Endometrial microvascular endothelial cells (primary cell): ENCODE measurements around the gene PPID. TPM values are rescaled to one million over a fixed set of nuclear protein-coding genes. Genes with fewer than 3 reads are reported as not detected.
"Not testable (repeated sequence)": the region's sequence is repeated elsewhere in the genome, so short reads cannot be mapped to it uniquely, and the experiment has no call there.

ENCODE experiments used
- in situ Hi-C: cut with HindIII; loops from 2 replicates; pipeline ENCODE4 v1.10.0; 2017; ENCODE audit warnings: low sequenced_read_pairs, low pct_unique_long_range_greater_than_20kb; ENCODE audit errors: inconsistent ontology term
- total RNA-seq: library from RNA; depleted of rRNA; stranded (reverse); fragments of >200 nt; gene quantifications from one replicate; pipeline ENCODE4 v1.2.3, GENCODE V29; 2015; ENCODE audit errors: inconsistent ontology term

PPID gene
- total RNA-seq, 1 donor from 2014 or later = 37.0 TPM

DNA sequence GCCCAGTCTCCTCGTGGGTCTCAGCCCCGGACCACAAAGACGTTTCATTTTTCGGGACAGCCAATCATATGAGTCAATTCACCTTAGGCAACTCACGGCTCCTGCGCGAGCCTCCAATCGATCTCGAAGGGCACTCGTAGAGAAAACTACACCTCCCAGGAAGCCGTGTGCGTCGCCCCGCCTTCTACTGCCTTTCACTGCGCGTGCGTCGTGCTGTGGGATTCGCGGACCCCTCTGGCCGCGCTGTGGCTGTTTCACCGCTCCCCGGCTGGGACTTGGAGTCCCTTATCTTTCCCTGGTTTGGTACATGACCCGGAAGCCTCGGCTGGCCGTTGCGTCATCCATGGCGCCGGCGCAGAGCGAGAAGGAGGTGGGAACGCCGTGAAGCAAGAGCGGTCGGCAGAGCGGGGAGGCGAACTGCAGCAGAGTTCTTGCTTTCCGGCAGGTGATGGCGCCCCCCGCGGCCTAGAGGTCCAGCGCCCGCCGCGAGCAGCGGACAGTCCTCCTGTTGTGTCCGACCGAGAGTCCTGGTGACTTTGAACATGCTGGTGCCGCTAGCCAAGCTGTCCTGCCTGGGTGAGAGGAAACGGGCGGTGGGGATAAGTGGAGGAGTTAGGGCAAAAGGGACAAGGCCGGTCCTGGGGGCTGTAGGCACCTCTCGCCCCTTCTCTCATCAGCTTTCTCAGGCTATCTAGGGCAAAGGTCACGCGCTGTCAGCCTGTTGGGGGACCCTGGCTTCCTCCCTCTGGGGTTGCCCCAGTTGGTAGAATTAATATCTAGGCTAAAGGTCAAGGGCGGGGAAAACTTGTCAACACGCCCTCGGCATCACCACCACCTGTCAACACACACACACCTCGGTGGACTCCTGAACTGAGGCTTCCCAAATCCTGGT, 51.0 kb downstream of the PPID start, which contains the start of gene ETFDH:
ETFDH (plus strand) TSS at position 382 of the 892 bp plus-strand sequence; CDS start at position 543, 161 bp downstream.
- in situ Hi-C loops = no loop called here

DNA sequence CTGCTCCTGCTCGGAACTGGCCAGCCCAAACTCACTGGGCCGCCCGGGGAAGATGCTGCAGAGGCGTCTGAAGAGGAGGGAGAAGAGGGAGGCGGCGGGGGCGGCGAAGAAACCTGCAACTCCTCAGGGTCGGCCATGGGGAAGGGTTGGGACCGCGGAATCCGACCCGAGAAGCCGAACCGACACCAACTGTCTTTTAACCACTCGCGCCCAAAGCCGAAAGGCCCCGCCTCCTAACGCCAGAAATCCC, 51.6 kb downstream of the PPID start, which contains the start of gene C4orf46:
C4orf46 (minus strand) TSS at position 223 of the 250 bp plus-strand sequence; CDS start at position 137, 86 bp downstream.
- in situ Hi-C loops = no loop called here

DNA sequence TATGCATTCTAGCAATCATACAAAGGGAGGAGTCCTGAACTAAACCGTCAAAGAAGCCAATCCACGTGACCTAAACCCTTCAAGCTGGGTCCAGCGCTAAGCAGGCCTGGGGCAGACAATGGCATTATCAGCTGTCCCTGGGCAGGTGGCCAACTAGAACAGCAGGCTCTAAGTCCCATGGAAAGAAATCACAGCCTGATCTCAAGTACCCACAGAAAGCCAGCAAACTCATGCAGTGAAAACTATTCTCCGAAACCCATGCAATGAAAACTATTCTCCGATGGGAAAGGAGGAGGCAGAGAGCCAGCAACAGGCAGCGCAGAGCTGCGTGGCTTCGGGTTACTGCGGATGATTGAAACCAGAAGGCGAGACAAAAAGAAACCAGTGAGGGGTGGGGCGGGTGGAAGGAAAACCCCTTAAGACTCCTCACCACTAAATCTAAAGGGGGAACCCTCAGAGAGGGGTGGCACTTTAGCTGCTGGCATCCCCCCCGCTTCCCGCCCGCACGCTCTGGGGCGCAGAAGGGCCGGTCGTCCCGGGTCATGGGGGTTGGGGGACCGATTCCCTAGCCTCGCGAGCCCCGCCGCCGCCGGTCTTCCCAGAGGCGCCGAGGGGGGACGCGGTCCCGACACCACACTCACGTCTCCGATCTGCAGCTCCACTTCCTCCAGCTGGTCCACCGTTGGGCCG, 52.1 kb downstream of the PPID start:
- in situ Hi-C loops = no loop called here

DNA sequence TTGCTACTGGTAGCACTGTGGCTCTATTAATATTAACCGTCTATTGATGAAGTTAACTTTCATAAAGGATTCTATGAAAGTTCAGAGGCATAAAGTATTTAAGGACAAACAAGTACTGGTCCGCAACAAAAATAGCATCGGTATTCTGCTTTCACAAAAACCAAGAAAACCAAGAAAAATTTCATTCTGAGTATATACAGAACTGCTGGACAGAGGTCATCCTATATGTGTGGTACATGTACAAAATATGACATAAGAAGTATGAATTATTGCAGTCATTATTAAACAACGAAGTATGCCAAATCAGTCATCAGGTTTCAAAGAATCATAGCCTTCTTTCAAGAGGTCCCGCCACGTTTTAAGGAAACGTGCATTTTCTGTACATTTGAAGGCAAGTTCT, 53.9 kb downstream of the PPID start:
- in situ Hi-C loops = no loop called here

DNA sequence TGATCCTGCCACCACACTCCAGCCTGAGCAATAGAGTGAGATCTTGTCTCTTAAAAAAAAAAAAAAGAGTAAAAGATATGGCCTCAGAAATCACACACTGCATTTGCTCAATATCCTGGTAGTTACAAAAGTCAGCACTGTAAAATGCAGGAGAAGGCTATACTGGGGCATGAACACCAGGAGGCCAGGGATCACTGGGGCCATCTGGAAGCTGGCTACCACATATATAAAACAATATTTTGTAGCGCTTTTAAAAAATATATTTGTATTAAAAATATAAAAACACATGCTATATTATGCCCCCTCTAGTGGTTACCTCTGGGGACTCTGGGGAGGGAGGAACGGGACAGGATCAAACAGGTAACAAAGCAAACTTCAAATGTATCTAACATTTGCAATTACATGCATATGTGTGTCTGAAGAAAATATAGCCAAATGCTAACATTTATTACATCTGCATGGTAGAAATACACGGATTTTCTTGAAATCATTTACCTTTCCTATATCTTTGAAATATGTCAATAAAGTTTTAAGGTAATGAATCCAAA, 55.5 kb downstream of the PPID start:
- in situ Hi-C loops = no loop called here

DNA sequence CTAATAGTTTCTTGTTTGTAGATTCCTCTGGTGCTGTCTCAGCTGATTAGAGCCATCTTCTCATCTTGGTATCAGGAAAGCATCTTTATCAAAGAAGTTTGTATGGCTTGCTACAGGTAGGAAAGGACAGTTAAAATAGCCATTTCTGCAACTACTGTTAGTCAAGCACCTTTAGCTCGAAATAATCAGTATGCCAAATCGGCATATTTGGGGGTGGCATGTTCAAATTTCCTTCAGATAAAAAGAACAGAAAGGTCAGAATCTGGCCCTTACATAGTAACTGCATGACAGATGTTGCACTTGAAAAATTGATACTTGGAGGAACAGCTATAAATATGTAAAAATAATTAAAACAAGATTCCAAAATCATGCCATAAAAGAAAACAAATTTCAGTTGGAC, 56.3 kb downstream of the PPID start:
- in situ Hi-C loops = no loop called here

DNA sequence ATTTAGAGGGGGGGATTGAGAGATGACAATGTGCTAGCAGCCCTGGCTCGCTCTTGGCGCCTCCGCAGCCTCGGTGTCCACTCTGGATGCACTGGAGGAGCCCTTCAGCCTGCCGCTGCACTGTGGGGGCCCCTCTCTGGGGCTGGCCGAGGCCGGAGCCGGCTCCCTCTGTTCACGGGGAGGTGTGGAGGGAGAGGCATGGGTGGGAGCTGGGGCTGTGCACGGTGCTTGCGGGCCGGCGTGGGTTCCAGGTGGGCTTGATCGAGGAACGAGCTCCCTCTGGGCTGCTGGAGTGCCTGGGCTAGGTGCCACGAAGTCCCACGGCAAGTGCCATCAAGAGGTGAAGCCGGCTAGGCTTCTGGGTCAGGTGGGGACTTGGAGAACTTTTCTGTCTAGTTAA, 58.4 kb downstream of the PPID start:
- in situ Hi-C loops = no loop called here

DNA sequence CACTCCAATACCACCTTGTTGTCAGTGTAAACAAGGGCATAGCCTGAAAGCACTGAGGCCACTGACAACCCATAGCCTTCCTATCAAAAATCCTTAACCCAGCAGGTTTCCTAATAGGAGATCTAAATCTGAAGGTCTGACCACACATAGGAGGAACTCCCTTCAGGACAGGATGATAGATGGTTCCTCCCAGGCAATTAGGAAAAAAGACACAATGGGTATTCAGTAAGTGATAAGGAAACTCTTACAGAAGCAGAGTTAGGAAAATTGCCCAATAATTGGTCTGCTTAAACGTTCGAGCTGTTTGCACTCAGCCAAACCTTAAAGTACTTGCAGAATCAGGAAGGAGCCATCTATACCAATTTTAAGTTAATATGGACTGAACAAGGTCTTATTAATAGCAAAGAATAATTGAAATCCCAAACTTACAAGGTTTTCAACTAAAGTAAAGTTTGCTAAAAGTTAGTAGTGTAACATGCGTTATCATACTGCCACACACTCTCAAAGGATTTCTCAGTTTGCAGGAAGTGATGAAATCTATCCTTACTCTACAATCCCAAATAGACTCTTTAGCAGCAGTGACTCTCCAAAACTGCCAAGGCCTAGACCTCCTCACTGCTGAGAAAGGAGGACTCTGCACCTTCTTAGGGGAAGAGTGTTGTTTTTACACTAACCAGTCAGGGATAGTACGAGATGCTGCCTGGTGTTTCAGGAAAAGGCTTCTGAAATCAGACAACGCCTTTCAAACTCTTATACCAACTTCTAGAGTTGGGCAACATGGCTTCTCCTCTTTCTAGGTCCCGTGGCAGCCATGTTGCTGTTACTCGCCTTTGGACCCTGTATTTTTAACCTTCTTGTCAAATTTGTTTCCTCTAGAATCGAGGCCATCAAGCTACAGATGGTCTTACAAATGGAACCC, 59.2 kb downstream of the PPID start:
- in situ Hi-C loops = not testable (repeated sequence)

DNA sequence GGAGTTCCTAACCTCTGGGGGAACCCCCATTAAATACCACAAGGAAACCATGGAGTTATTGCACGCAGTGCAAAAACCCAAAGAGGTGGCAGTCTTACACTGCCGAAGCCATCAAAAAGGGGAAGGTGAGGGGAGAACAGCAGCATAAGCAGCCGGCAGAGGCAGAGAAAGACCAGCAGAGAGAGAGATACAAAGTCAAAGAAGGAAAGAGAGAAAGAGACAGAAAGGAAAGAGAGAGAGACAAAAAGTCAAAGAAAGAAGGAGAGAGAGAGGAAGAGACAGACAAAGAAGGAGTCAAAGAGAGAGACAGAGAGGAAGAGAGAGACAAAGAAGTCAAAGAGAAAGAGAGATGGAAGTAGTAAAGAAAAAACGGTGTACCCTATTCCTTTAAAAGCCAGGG, 59.9 kb downstream of the PPID start:
- in situ Hi-C loops = not testable (repeated sequence)

Other genes with a start within 250 kb of the PPID start
- gene RXFP1, start 201.5 kb downstream of the PPID start, total RNA-seq = 15.2 TPM
- gene C4orf46, start 51.5 kb downstream of the PPID start, total RNA-seq = 25.3 TPM
- 23.0 TPM for gene ETFDH, start 51.1 kb downstream of the PPID start, total RNA-seq
- gene FNIP2, start 45.6 kb upstream of the PPID start, total RNA-seq = 11.7 TPM